ENCODE results near the gene KLF9.

The KLF9 gene

GRCh38 chr9:70363760-70364159 is 50.7 kb downstream of the KLF9 start:
- DNase-seq (ENCODE audit: low read depth in 2 of 2), result no peak

GRCh38 chr9:70362952-70363351 is 51.5 kb downstream of the KLF9 start:
- DNase-seq (ENCODE audit: low read depth in 2 of 2), result no peak

- DNase-seq (ENCODE audit: low read depth in 2 of 2), result no peak
These were observed 58.7 kb downstream of the KLF9 start for GRCh38 chr9:70355801-70356200.

GRCh38 chr9:70352802-70353201 is 61.7 kb downstream of the KLF9 start:
- no peak for DNase-seq (ENCODE audit: low read depth in 2 of 2)

- DNase-seq (ENCODE audit: low read depth in 2 of 2), result no peak
These were observed 62.1 kb downstream of the KLF9 start for GRCh38 chr9:70352356-70352755.

- DNase-seq (ENCODE audit: low read depth in 2 of 2), result no peak
These were observed 67.4 kb downstream of the KLF9 start for GRCh38 chr9:70347046-70347445.

- no peak for DNase-seq (ENCODE audit: low read depth in 2 of 2)
These were observed 73.9 kb downstream of the KLF9 start for GRCh38 chr9:70340572-70340971.

Data from stimulated activated CD4-positive, alpha-beta T cell treated with anti-CD3 and anti-CD28 coated beads, Interleukin-1b, Interleukin-23, amount 100 ng/mL, for 1 hour (primary cell).